ENCODE results near the gene NOP16.

NOP16 gene

GRCh38 chr5:176353533-176353932 lies 34.9 kb downstream of the NOP16 start:
- peaks cover 56 to 68% of the 10 kb centered on the region in 2 donors for H3K36me3 ChIP-seq (ENCODE audit: control insufficient read depth in 1 of 2, insufficient read depth in 2 of 2, low read length in 2 of 2)
- no peak overlapping the region for H3K4me3 ChIP-seq (ENCODE audit: low read depth in 1 of 2, low read length in 2 of 2)
- H3K9me3 ChIP-seq (ENCODE audit: control insufficient read depth in 1 of 2, low read length in 2 of 2): no peaks in the 10 kb centered on the region
- no peaks in the 10 kb centered on the region for H3K27me3 ChIP-seq (ENCODE audit: low read depth, low read length)
- H3K4me1 ChIP-seq (ENCODE audit: control insufficient read depth in 1 of 2, insufficient read depth in 2 of 2, low read length in 2 of 2): no peaks in the 10 kb centered on the region
- no peak overlapping the region for H3K27ac ChIP-seq (ENCODE audit: low read length)

DNA sequence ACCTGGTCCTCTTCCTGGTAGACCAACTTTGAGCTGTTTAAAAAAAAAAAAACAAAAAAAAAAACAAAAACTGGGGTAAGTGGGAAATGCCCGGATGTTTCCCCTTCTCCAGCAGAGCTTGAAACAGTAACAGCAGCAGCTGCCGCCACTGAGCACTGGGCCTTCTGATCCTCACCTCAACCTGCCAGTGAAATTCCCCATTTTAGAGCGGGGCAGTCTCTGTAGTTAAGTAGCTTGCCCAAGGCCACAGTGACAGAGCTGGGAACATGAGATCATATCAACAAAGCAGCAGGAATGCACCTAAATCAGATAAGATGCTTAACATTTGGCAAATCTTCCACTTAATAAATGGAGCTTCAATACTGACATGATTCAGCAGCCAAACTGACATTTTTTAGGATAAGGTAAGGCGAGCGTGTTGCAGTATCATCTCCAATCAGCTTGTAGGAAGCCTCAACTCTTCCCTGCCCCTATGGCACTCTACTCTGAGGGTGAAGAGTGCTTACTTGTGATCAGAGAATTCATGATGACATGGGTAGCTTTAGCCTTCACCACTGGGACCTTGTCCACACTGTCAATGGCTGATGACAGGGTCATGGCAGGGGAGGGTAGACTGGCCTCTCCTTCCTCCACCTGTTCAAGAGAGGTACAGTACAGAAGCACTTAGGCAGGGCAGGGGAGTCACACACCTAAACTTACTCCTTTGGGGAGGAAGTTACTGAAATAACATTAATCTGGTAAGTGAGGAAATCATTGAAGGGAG lies 36.1 kb downstream of the NOP16 start:
- peaks cover 64 to 80% of the 10 kb centered on the region in 2 donors for H3K36me3 ChIP-seq (ENCODE audit: control insufficient read depth in 1 of 2, insufficient read depth in 2 of 2, low read length in 2 of 2)
- H3K27me3 ChIP-seq (ENCODE audit: low read depth, low read length): no peaks in the 10 kb centered on the region
- H3K27ac ChIP-seq (ENCODE audit: low read length): no peak overlapping the region
- H3K9me3 ChIP-seq (ENCODE audit: control insufficient read depth in 1 of 2, low read length in 2 of 2): no peaks in the 10 kb centered on the region
- H3K4me1 ChIP-seq (ENCODE audit: control insufficient read depth in 1 of 2, insufficient read depth in 2 of 2, low read length in 2 of 2): no peaks in the 10 kb centered on the region
- no peak overlapping the region for H3K4me3 ChIP-seq (ENCODE audit: low read depth in 1 of 2, low read length in 2 of 2)

- no peaks in the 10 kb centered on the region for H3K4me1 ChIP-seq (ENCODE audit: control insufficient read depth in 1 of 2, insufficient read depth in 2 of 2, low read length in 2 of 2)
- no peak overlapping the region for H3K4me3 ChIP-seq (ENCODE audit: low read depth in 1 of 2, low read length in 2 of 2)
- H3K9me3 ChIP-seq (ENCODE audit: control insufficient read depth in 1 of 2, low read length in 2 of 2): no peaks in the 10 kb centered on the region
- no peaks in the 10 kb centered on the region for H3K27me3 ChIP-seq (ENCODE audit: low read depth, low read length)
- H3K27ac ChIP-seq (ENCODE audit: low read length): no peak overlapping the region
- peaks cover 70 to 92% of the 10 kb centered on the region in 2 donors for H3K36me3 ChIP-seq (ENCODE audit: control insufficient read depth in 1 of 2, insufficient read depth in 2 of 2, low read length in 2 of 2)
These were observed 38.0 kb downstream of the NOP16 start for GRCh38 chr5:176350416-176350815.

GRCh38 chr5:176342766-176343458 lies 45.5 kb downstream of the NOP16 start:
- Histone ChIP-seq H3K27ac (ENCODE audit: low read length) (no peak overlapping the region), H3K4me3 (ENCODE audit: low read depth in 1 of 2, low read length in 2 of 2) (no peak overlapping the region), H3K36me3 (ENCODE audit: control insufficient read depth in 1 of 2, insufficient read depth in 2 of 2, low read length in 2 of 2) (peaks cover 30 to 56% of the 10 kb centered on the region in 2 donors), H3K9me3 (ENCODE audit: control insufficient read depth in 1 of 2, low read length in 2 of 2) (no peaks in the 10 kb centered on the region), H3K4me1 (ENCODE audit: control insufficient read depth in 1 of 2, insufficient read depth in 2 of 2, low read length in 2 of 2) (no peaks in the 10 kb centered on the region), H3K27me3 (ENCODE audit: low read depth, low read length) (no peaks in the 10 kb centered on the region)

DNA sequence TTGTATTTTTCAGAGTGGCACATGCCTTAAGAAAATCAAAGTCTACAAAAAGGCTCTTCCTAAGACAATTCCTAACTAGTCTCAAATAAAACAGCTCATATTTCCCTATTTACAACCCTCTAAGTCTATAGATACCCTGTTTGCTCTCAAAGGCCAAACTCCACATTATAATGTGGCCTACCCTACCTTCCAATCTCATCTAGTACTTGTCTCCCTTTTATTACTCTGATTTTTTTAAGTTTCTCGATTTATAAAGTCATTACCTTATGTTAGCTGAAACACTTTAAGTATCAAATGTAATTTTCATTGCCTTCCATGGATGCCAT lies 46.3 kb downstream of the NOP16 start:
- Histone ChIP-seq H3K9me3 (ENCODE audit: control insufficient read depth in 1 of 2, low read length in 2 of 2) (no peaks in the 10 kb centered on the region), H3K4me3 (ENCODE audit: low read depth in 1 of 2, low read length in 2 of 2) (no peak overlapping the region), H3K4me1 (ENCODE audit: control insufficient read depth in 1 of 2, insufficient read depth in 2 of 2, low read length in 2 of 2) (no peaks in the 10 kb centered on the region), H3K27me3 (ENCODE audit: low read depth, low read length) (no peaks in the 10 kb centered on the region), H3K27ac (ENCODE audit: low read length) (no peak overlapping the region), H3K36me3 (ENCODE audit: control insufficient read depth in 1 of 2, insufficient read depth in 2 of 2, low read length in 2 of 2) (peaks cover 29 to 54% of the 10 kb centered on the region in 2 donors)

DNA sequence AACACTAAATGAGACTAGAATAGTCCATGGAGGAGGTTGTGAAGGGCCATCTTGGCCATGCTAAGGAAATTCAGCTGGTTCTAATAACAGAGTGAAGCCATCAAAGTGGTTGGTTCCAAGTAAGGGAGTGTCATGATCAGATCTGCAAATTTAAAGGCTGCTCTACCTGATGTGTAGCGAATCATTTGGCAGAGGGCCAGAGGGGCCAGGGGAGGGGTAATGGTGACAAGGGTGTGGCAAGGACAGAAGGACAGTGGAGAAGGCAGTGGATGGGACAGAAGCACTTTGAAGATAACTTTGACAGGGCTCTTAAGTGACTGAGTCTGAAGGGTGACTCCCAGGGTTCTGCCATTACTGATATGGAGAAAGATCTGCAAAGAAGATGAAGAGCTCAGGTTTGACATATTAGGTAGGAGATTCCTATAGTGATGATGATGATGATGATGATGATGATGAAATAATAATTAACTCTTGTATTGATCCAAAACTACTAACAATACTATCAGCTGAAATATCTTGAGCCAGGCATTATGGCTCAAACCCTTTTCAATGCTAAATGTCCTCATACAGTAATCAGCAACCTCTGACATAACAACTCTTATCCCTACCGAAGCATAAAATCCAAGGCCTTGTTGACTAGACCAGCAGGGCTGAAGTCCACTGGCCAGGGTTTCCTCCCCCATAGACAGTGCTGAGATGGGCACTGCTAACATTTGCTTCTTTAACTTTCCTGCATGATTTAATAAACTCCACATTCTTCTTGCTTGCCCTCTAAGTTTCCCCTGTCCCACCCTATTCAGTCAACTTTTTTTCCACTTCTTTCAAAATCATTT lies 46.9 kb downstream of the NOP16 start:
- Histone ChIP-seq H3K27me3 (ENCODE audit: low read depth, low read length) (no peaks in the 10 kb centered on the region), H3K36me3 (ENCODE audit: control insufficient read depth in 1 of 2, insufficient read depth in 2 of 2, low read length in 2 of 2) (peaks cover 30 to 54% of the 10 kb centered on the region in 2 donors), H3K4me1 (ENCODE audit: control insufficient read depth in 1 of 2, insufficient read depth in 2 of 2, low read length in 2 of 2) (no peaks in the 10 kb centered on the region), H3K9me3 (ENCODE audit: control insufficient read depth in 1 of 2, low read length in 2 of 2) (no peaks in the 10 kb centered on the region), H3K4me3 (ENCODE audit: low read depth in 1 of 2, low read length in 2 of 2) (no peak overlapping the region), H3K27ac (ENCODE audit: low read length) (no peak overlapping the region)

DNA sequence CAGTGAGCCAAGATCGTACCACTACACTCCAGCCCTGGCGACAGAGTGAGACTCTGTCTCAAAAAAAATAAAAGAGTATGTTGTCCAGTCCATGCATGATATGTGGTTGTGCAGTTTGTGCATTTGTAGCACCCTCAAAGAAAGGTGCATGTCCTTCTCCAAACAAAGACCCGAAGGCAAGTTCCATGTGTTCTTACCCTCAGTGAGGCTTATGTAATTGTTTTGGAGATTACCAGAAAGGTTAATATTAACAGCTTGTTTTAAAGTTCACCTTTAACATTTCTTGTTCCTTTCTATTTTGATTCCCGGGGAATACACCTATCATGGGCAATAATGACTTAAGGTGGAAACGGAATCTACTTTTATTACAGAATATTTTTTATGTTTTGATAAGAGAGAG lies 49.1 kb downstream of the NOP16 start:
- H3K27me3 ChIP-seq (ENCODE audit: low read depth, low read length): no peaks in the 10 kb centered on the region
- H3K36me3 ChIP-seq (ENCODE audit: control insufficient read depth in 1 of 2, insufficient read depth in 2 of 2, low read length in 2 of 2): peaks cover 17 to 35% of the 10 kb centered on the region in 2 donors
- H3K9me3 ChIP-seq (ENCODE audit: control insufficient read depth in 1 of 2, low read length in 2 of 2): peaks cover 0 to 1% of the 10 kb centered on the region in 2 donors
- no peak overlapping the region for H3K4me3 ChIP-seq (ENCODE audit: low read depth in 1 of 2, low read length in 2 of 2)
- no peak overlapping the region for H3K27ac ChIP-seq (ENCODE audit: low read length)
- H3K4me1 ChIP-seq (ENCODE audit: control insufficient read depth in 1 of 2, insufficient read depth in 2 of 2, low read length in 2 of 2): no peaks in the 10 kb centered on the region

GRCh38 chr5:176337913-176338312 lies 50.5 kb downstream of the NOP16 start:
- H3K9me3 ChIP-seq (ENCODE audit: control insufficient read depth in 1 of 2, low read length in 2 of 2): peaks cover 0 to 4% of the 10 kb centered on the region in 2 donors
- no peaks in the 10 kb centered on the region for H3K4me1 ChIP-seq (ENCODE audit: control insufficient read depth in 1 of 2, insufficient read depth in 2 of 2, low read length in 2 of 2)
- no peak overlapping the region for H3K4me3 ChIP-seq (ENCODE audit: low read depth in 1 of 2, low read length in 2 of 2)
- peaks cover 17 to 35% of the 10 kb centered on the region in 2 donors for H3K36me3 ChIP-seq (ENCODE audit: control insufficient read depth in 1 of 2, insufficient read depth in 2 of 2, low read length in 2 of 2)
- no peak overlapping the region for H3K27ac ChIP-seq (ENCODE audit: low read length)
- no peaks in the 10 kb centered on the region for H3K27me3 ChIP-seq (ENCODE audit: low read depth, low read length)

- no peaks in the 10 kb centered on the region for H3K27me3 ChIP-seq (ENCODE audit: low read depth, low read length)
- peaks cover 17 to 22% of the 10 kb centered on the region in 2 donors for H3K36me3 ChIP-seq (ENCODE audit: control insufficient read depth in 1 of 2, insufficient read depth in 2 of 2, low read length in 2 of 2)
These were observed 54.2 kb downstream of the NOP16 start for GRCh38 chr5:176334031-176334770.

More at GRCh38 chr5:176334031-176334770, 54.2 kb downstream of the NOP16 start:
- no peak overlapping the region for H3K4me3 ChIP-seq (ENCODE audit: low read depth in 1 of 2, low read length in 2 of 2)
- peaks cover 0 to 4% of the 10 kb centered on the region in 2 donors for H3K9me3 ChIP-seq (ENCODE audit: control insufficient read depth in 1 of 2, low read length in 2 of 2)
- H3K27ac ChIP-seq (ENCODE audit: low read length): no peak overlapping the region
- no peaks in the 10 kb centered on the region for H3K4me1 ChIP-seq (ENCODE audit: control insufficient read depth in 1 of 2, insufficient read depth in 2 of 2, low read length in 2 of 2)

All from muscle layer of duodenum (tissue), 2 donors.